ENCODE data around the gene NF2.

Gene NF2

DNA sequence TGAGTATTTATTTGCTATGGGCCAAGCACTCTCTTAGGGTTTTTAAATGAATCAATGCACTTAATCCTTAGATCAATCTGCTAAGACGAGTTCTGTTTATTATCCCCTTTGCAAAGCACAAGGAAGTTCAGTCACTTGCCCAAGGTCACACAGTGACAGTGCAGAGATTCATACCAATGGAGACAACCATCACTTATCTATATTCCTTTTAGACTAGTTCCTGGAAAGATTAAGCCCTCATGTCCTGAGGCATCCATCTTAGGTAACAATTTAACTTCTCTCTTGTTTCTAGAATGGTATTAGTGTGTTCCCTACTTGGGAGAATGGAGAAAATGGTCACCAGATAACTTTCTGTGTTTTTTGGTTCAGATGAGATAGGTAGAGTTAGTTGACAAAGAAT lies 28.3 kb downstream of the NF2 start:
- H3K27ac ChIP-seq = no peak overlapping the region
- no peaks in the 10 kb centered on the region for H3K9me3 ChIP-seq (ENCODE audit: severe bottlenecking)
- no peaks in the 10 kb centered on the region for H3K27me3 ChIP-seq (ENCODE audit: insufficient read depth, low read depth, severe bottlenecking)
- no peaks in the 10 kb centered on the region for H3K36me3 ChIP-seq
- no peak overlapping the region for H3K4me3 ChIP-seq (ENCODE audit: low read depth, low read length)
- DNase-seq = no peak
- no peak for TF ChIP-seq CTCF (IDR thresholded peaks at IDR 0.05; ENCODE audit: low read depth, low read length)

GRCh38 chr22:29632672-29633071 lies 29.2 kb downstream of the NF2 start:
- no peaks in the 10 kb centered on the region for H3K36me3 ChIP-seq
- no peak overlapping the region for H3K27ac ChIP-seq
- TF ChIP-seq CTCF (IDR thresholded peaks at IDR 0.05; ENCODE audit: low read depth, low read length) = no peak
- no peak overlapping the region for H3K4me3 ChIP-seq (ENCODE audit: low read depth, low read length)
- no peaks in the 10 kb centered on the region for H3K27me3 ChIP-seq (ENCODE audit: insufficient read depth, low read depth, severe bottlenecking)
- H3K9me3 ChIP-seq (ENCODE audit: severe bottlenecking) = no peaks in the 10 kb centered on the region
- no peak for DNase-seq

- Histone ChIP-seq H3K27me3 (ENCODE audit: insufficient read depth, low read depth, severe bottlenecking) (no peaks in the 10 kb centered on the region), H3K4me3 (ENCODE audit: low read depth, low read length) (no peak overlapping the region), H3K9me3 (ENCODE audit: severe bottlenecking) (no peaks in the 10 kb centered on the region), H3K27ac (no peak overlapping the region), H3K36me3 (peaks cover 1% of the 10 kb centered on the region; the same call in 1 of the 2 replicates)
- DNase-seq = no peak
- TF ChIP-seq CTCF (IDR thresholded peaks at IDR 0.05; ENCODE audit: low read depth, low read length) = no peak
Observed at GRCh38 chr22:29633514-29634312, 30.3 kb downstream of the NF2 start.

- H3K27me3 ChIP-seq (ENCODE audit: insufficient read depth, low read depth, severe bottlenecking) = no peaks in the 10 kb centered on the region
- no peak for DNase-seq
- H3K36me3 ChIP-seq = peaks cover 9% of the 10 kb centered on the region; the same call in 1 of the 2 replicates
- no peak overlapping the region for H3K4me3 ChIP-seq (ENCODE audit: low read depth, low read length)
- no peaks in the 10 kb centered on the region for H3K9me3 ChIP-seq (ENCODE audit: severe bottlenecking)
- TF ChIP-seq CTCF (IDR thresholded peaks at IDR 0.05; ENCODE audit: low read depth, low read length) = no peak
- H3K27ac ChIP-seq = no peak overlapping the region
Observed at GRCh38 chr22:29634847-29635246, 31.4 kb downstream of the NF2 start.

- Histone ChIP-seq H3K9me3 (ENCODE audit: severe bottlenecking) (no peaks in the 10 kb centered on the region), H3K4me3 (ENCODE audit: low read depth, low read length) (no peak overlapping the region), H3K36me3 (peaks cover 9% of the 10 kb centered on the region; the same call in 1 of the 2 replicates), H3K27ac (no peak overlapping the region), H3K27me3 (ENCODE audit: insufficient read depth, low read depth, severe bottlenecking) (no peaks in the 10 kb centered on the region)
- peak; percentile 20 for DNase-seq
- TF ChIP-seq CTCF (IDR thresholded peaks at IDR 0.05; ENCODE audit: low read depth, low read length) = peak; percentile 74
Observed at GRCh38 chr22:29635734-29636357, 32.4 kb downstream of the NF2 start.

Measured in WERI-Rb-1 (cell line).